NCI-H146 (cell line): ENCODE data around the gene SULF2.

ENCODE experiments used
- DNase-seq: peaks from one replicate; lab custom pipeline; 2025; lab: John Stamatoyannopoulos, UW

The SULF2 gene

DNA sequence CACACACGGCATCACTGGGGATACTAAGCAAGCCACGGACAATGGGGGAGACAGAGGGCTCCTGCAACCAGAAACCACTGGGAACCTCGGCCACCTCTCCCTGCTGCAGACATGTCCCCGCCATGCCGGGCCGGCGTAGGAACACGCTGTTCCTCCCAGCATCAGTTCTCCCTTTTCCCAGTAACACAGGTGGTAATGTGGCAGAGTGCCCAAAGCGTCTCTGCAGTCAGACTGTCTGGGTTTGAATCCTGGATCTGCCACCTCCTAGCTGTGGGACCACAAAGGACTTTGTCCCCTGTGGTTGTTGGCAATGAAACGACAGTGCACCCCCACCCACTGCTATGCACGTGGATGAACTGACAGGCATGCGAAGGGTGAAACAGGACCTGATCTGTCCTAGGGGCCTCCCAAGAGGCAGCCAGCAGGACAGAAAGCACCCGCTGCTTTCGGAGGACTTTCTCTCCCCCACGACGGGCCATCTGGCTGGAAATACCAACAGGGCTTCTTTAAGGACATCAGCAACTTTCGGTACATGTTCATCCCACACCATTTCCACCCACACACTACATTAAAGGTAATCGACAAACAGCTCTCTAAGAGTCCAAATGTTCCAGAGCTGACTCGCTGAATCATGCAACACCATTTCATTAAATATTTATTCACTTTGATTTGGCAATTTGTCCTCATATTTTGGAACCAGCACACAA, 74.1 kb downstream of the SULF2 start:
- no peak for DNase-seq

DNA sequence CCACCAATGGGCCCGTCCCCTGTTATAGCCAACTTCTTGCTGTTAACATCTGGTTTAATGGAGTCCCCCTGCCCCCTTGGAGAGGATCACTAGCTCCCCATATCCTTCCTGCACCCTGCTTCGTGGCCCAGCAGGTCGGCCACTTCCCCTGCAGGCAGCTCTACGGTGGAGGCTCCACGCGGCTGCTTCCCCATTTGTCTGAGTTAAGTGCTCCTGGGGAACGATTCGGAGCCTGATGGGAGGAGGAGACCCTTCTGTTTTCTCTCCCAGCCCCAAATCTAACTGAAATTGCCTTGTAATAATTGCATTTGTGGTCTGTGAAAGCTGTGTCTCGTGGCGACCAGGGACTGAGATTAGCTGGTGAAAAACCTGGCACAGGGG, 74.6 kb downstream of the SULF2 start:
- no peak for DNase-seq

DNA sequence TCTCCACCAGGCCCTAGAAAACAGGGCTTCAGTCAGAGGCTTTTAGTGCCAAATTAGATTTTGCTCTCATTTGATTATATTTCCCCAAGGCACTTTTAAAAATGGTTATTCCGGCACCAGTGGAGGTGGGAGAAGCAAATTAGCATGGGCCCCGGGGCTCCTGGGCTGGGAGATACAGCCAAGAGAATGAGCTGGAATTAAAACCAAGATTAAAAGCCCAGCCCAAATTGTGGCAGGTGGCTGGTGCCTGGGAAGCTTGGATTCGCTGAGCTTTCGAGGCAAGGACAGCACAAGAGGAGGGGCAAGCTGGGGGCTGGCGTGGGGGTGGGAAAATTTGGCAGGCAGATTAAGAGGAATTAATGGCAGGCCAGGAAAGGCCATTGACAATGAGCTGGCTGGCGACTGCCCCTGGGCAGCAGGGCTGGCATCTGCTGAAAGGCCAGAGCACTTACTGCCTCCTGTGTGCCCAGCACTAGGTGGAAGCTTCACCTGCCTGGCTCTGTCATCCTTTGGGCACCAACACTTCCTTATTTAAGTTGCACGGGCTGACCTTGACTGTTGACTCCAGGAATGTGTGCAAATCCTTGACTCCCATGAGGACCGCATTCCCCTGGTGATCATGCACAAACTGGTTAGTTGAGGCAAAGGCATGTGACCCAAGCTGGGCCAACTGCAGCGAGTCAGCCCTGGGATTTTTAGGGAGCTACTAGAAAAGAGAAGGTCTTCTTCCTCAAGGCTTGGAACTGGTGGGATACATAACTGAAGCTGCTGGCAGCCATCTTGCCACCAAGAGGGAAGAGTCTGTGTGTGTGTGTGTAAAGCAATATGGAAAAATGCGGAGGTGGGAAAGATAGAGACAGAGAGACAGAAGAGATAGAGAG, 76.1 kb downstream of the SULF2 start:
- no peak for DNase-seq

DNA sequence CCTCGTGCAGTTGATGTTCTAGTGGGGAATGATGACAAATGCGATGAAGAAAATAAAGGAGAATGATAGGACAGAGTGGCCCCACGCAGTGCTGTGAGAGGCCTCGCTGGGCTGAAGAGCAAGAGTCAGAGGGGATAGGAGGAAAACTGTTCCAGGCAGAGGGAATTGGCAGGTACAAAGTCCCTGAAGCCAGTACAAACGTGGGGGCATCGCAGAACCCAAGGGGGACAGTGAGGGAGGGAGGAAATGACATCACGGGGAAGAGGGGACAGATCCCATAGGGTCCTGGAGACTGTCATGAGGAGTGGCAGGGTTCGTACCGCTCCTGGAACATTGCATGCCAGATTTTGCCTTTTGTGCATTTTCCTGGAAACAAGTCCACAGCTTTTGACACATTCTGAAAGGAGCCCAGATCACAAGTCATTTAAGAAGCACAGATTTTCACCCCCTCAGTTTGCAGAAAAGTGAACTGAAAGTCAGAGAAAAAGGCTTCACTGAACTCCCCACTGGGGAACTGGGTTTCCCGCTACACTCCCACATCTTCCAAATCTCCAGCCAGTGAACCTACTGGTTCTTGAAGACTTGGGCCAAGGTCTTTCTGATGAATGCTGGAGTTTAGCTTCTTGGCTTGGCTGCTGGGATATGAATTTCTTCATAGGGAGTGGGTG, 77.0 kb downstream of the SULF2 start:
- no peak for DNase-seq

GRCh38 chr20:47706345-47706744, 78.9 kb downstream of the SULF2 start:
- no peak for DNase-seq

DNA sequence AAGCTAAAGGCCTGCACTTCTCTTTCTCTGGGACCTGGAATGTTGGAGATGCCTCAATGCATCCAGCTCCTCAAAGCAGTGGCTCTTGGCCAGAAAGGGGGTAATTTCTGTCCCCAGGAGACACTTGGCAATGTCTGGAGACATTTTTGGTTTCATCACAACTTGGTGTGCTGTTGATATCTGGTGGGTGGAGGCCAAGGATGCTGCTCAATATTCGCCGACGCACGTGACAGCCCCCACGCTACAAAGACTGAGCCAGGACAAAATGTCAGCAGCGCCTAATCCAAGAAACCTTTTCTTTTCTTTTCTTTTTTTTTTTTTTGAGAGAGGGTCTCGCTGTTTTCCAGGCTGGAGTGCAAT, 79.8 kb downstream of the SULF2 start:
- DNase-seq: no peak

DNA sequence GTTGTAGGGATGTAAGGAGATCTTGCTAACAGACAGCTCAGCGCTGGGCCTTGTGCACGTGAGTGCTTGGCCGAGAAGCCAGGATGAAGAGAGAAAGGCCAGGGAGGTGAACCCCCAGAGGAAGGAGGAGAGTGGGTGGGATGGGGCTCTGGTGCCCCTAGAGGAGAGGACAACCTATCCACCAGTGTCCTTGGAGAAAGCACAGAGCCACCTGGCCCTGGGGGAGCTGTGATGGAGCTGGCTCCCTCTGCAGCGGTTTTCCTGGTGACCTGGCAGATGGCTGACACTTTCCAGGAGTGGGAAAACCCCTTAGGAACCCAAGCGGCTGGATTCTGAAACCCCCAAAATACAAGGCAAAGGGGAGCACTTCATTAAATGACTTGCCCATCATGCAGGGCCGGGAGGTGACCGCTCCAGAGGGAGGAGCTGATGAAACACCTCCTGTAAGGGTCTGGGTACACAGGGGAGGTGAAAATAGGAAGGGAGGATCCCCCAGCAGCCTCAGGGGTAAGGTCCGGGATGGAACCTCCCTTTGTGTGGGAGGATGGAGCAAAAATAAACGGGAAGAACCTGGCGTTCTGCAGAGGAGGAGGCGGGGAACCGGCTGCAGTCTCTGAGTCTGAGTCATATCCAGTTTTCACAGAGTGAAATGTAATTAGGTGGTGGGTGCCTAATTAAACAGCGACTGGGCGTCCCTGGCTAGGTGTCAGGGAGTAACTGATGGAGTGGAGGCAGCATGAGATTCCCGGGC, 80.4 kb downstream of the SULF2 start:
- DNase-seq: no peak

- no peak for DNase-seq
These were observed 81.5 kb downstream of the SULF2 start for GRCh38 chr20:47703748-47704147.

GRCh38 chr20:47701612-47702011, 83.7 kb downstream of the SULF2 start:
- DNase-seq: no peak

GRCh38 chr20:47700327-47700726, 85.0 kb downstream of the SULF2 start:
- DNase-seq: no peak

DNA sequence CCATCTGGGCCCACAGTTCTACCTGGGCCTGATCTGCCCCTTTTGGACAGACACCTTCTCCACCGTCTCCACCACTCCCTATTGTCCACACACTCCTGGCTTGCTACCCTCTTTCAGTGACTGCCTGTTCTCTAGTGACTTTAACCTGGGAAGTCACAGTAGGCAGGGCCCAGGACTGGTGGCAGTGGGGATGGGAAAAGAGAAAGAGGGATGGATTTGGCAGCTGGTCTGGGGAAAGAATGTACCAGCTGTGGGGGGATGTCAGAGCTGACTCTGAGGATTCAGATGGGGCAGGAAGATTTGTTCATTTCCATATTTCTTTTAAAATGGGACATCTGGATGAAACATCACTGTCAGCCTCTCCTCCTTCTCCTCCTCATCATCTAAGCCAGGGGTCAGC, 85.5 kb downstream of the SULF2 start:
- no peak for DNase-seq

DNA sequence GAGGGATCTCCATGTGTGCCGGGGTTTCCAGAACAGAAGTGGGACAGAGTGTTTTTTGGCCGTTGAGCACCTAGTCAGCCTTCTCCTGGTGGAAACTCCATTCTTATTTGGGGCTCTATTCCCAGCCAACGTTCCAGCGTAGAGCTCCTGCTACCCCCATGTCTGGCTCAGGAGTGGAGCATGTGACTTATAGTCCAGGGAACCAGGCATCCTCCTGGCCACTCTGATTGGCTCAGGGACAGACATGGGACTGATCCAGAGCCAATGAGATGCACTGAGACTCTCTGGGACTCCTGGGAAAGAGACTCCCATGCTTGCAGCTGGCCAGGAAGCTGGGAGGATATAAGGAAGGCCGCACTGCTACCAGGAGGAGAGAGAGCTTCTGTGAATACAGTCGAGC, 87.1 kb downstream of the SULF2 start:
- no peak for DNase-seq

- no peak for DNase-seq
These were observed 88.4 kb downstream of the SULF2 start for GRCh38 chr20:47696856-47697255.

- DNase-seq: no peak
These were observed 91.1 kb downstream of the SULF2 start for GRCh38 chr20:47694021-47694818.

DNA sequence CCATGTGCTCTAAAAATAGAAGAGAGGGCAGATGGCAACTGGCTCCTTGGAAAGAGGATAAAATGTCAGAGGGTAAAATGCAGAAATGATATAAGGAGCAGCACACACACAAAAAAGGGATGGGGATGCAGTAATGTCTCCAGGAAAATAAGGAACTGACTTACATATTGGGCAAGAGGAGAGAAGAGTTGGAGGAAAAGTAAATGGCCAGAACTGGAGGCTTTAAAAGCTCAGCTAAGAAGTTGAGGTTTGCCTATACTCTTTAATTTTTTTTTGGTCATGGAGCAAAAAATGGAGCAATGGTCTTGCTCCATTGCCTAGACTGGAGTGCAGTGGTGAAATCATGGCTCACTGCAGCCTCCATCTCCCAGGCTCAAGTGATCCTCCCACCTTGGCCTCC, 93.7 kb downstream of the SULF2 start:
- DNase-seq: no peak

GRCh38 chr20:47689731-47690130, 95.5 kb downstream of the SULF2 start:
- no peak for DNase-seq

GRCh38 chr20:47688385-47689381, 96.6 kb downstream of the SULF2 start:
- no peak for DNase-seq

- DNase-seq: no peak
These were observed 97.9 kb downstream of the SULF2 start for GRCh38 chr20:47687095-47687987.

- DNase-seq: peak; percentile 22
These were observed 98.7 kb downstream of the SULF2 start for GRCh38 chr20:47686545-47686944.
